Naive thymus-derived CD4-positive, alpha-beta T cell (primary cell): ENCODE results near the gene WDR62. TPM values are rescaled to one million over a fixed set of nuclear protein-coding genes. Genes with fewer than 3 reads are reported as not detected.
A peak's percentile ranks its signal among the peaks of the same experiment; 100 is the strongest.

ENCODE experiments used
- ATAC-seq: fragments of 150-1000 bp; cut with Tn5 transposase; 2 replicates; pipeline ENCODE4 v1.10.0; 2021; ENCODE audit warnings: mild to moderate bottlenecking, moderate library complexity
- CTCF ChIA-PET: fragments of 350-600 bp; sonication (Branson Sonifier 250); formaldehyde crosslinking; loops from one replicate; lab custom pipeline; 2021; ENCODE audit warnings: antibody characterized with exemption; lab: Charles Lee
- POLR2A ChIA-PET: fragments of 350-600 bp; sonication (Branson Sonifier 250); formaldehyde crosslinking; loops from one replicate; lab custom pipeline; 2021; ENCODE audit warnings: antibody characterized with exemption, inconsistent platforms; lab: Charles Lee
- DNase-seq, 9 donors: peaks; one replicate each; pipeline versions ENCODE4 v3.0.0 to v3.0.0-alpha.2; 2020 to 2022; ENCODE audit warnings: mixed read lengths in 1 of 9
- H3K27ac ChIP-seq: one replicate; pipeline ENCODE4 v1.7.0; 2013; ENCODE audit warnings: mild to moderate bottlenecking, low read depth, low read length, moderate library complexity
- H3K27me3 ChIP-seq, 2 donors: one replicate each; pipeline ENCODE4 v1.7.0; 2013; ENCODE audit warnings: low read length in 2 of 2, mild to moderate bottlenecking in 2 of 2, moderate library complexity in 2 of 2; ENCODE audit not compliant: control insufficient read depth in 2 of 2, insufficient read depth in 2 of 2
- H3K36me3 ChIP-seq, 3 experiments: 1 replicate in 2 of 3; 2 replicates in 1 of 3; pipeline ENCODE4 v1.7.0; 2013; ENCODE audit warnings: low read length in 3 of 3, mild to moderate bottlenecking in 3 of 3, moderate library complexity in 1 of 3; ENCODE audit not compliant: insufficient read depth in 3 of 3, control insufficient read depth in 2 of 3
- H3K4me1 ChIP-seq, 2 donors: one replicate each; pipeline ENCODE4 v1.7.0; 2013; ENCODE audit warnings: low read length in 2 of 2, mild to moderate bottlenecking in 2 of 2, moderate library complexity in 1 of 2; ENCODE audit not compliant: control insufficient read depth in 2 of 2, insufficient read depth in 2 of 2
- H3K4me3 ChIP-seq: 2 replicates; pipeline ENCODE4 v1.7.0; 2013; ENCODE audit warnings: mild to moderate bottlenecking, low read length
- H3K9me3 ChIP-seq, 3 experiments: 1 replicate in 2 of 3; 2 replicates in 1 of 3; pipeline ENCODE4 v1.7.0; 2013; ENCODE audit warnings: low read length in 3 of 3; ENCODE audit not compliant: control insufficient read depth in 2 of 3
- H3K27ac Mint-ChIP-seq, 9 donors: one replicate each; pipeline ENCODE4 v1.8.0; 2020 to 2022; ENCODE audit warnings: mixed read lengths in 9 of 9, mild to moderate bottlenecking in 8 of 9, moderate library complexity in 5 of 9, inconsistent platforms in 2 of 9
- H3K27me3 Mint-ChIP-seq, 5 donors: one replicate each; pipeline ENCODE4 v1.8.0; 2021 to 2022; ENCODE audit warnings: mixed read lengths in 5 of 5, mild to moderate bottlenecking in 1 of 5
- H3K36me3 Mint-ChIP-seq, 5 donors: one replicate each; pipeline ENCODE4 v1.8.0; 2020 to 2022; ENCODE audit warnings: mixed read lengths in 5 of 5, mild to moderate bottlenecking in 3 of 5, inconsistent platforms in 1 of 5
- H3K4me1 Mint-ChIP-seq, 7 donors: one replicate each; pipeline ENCODE4 v1.8.0; 2020 to 2022; ENCODE audit warnings: mixed read lengths in 7 of 7, mild to moderate bottlenecking in 3 of 7, inconsistent platforms in 1 of 7
- H3K4me3 Mint-ChIP-seq, 10 donors: one replicate each; pipeline ENCODE4 v1.8.0; 2020 to 2022; ENCODE audit warnings: mild to moderate bottlenecking in 10 of 10, mixed read lengths in 10 of 10, moderate library complexity in 6 of 10, inconsistent platforms in 2 of 10
- H3K9me3 Mint-ChIP-seq, 11 donors: one replicate each; pipeline ENCODE4 v1.8.0; 2020 to 2022; ENCODE audit warnings: mixed read lengths in 11 of 11, mild to moderate bottlenecking in 4 of 11, inconsistent platforms in 1 of 11, moderate library complexity in 1 of 11
- intact Hi-C, 2 donors: fragments of 100-400 bp; cut with micrococcal nuclease; formaldehyde crosslinking; loops; one replicate each; pipeline ENCODE4 v1.15.1; 2023
- polyA plus RNA-seq, 2 donors: library from polyadenylated mRNA; unstranded; fragments of 300-500 nt; fragmentation: Illumina TruSeq; gene quantifications; one replicate each; pipeline ENCODE4 v1.2.3, GENCODE V29; 2021
- total RNA-seq, 6 experiments: library from RNA in 5 of 6; stranded (reverse) in 5 of 6; gene quantifications; 1 replicate in 5 of 6; 2 replicates in 1 of 6; pipeline ENCODE4 v1.2.3 and lab custom pipeline; 2021 to 2026

WDR62 gene
- total and polyA plus RNA-seq, 7 experiments from 2014 or later, result 0.07 to 22.4 (median 2.7) TPM

GRCh38 chr19:36082916-36083315 is 28.2 kb downstream of the WDR62 start:
- Histone ChIP-seq H3K4me1 (no peaks in the 10 kb centered on the region), H3K27ac (no peak overlapping the region), H3K27me3 (no peaks in the 10 kb centered on the region), H3K4me3 (no peak overlapping the region), H3K36me3 (no peaks in the 10 kb centered on the region), H3K9me3 (no peaks in the 10 kb centered on the region)
- Mint-ChIP-seq H3K4me1 (no peaks in the 10 kb centered on the region), H3K27ac (no peak overlapping the region), H3K9me3 (no peaks in the 10 kb centered on the region), H3K36me3 (peaks cover 0 to 27% (median 3%) of the 10 kb centered on the region in 5 donors), H3K4me3 (no peak overlapping the region), H3K27me3 (no peaks in the 10 kb centered on the region)
- DNase-seq, result no peak
- CTCF ChIA-PET, result no interaction called here
- ATAC-seq, result no peak
- POLR2A ChIA-PET, result no interaction called here
- intact Hi-C loops, result no loop called here

GRCh38 chr19:36084231-36085009 is 29.7 kb downstream of the WDR62 start:
- ChIA-PET CTCF (interaction anchor here (0.6 kb wide), 1 partner anchor 79 kb away, joined by 6 read pairs; no protein-coding TSS in a partner anchor), POLR2A (no interaction called here)
- no peaks in the 10 kb centered on the region for H3K4me1 Mint-ChIP-seq
- H3K36me3 Mint-ChIP-seq, result peaks cover 0 to 29% (median 1%) of the 10 kb centered on the region in 5 donors
- H3K36me3 ChIP-seq, result no peaks in the 10 kb centered on the region
- intact Hi-C loops, result no loop called here
- no peaks in the 10 kb centered on the region for H3K9me3 Mint-ChIP-seq
- H3K9me3 ChIP-seq, result no peaks in the 10 kb centered on the region
- ATAC-seq, result no peak
- H3K4me3 Mint-ChIP-seq, result no peak overlapping the region
- no peak for DNase-seq
- H3K27me3 ChIP-seq, result no peaks in the 10 kb centered on the region
- H3K27ac Mint-ChIP-seq, result no peak overlapping the region
- no peaks in the 10 kb centered on the region for H3K27me3 Mint-ChIP-seq
- no peak overlapping the region for H3K4me3 ChIP-seq
- H3K4me1 ChIP-seq, result no peaks in the 10 kb centered on the region
- no peak overlapping the region for H3K27ac ChIP-seq

- ChIA-PET POLR2A (no interaction called here), CTCF (no interaction called here)
- Histone ChIP-seq H3K36me3 (no peaks in the 10 kb centered on the region), H3K27ac (no peak overlapping the region), H3K27me3 (no peaks in the 10 kb centered on the region), H3K4me3 (no peak overlapping the region), H3K4me1 (no peaks in the 10 kb centered on the region), H3K9me3 (no peaks in the 10 kb centered on the region)
- Mint-ChIP-seq H3K9me3 (no peaks in the 10 kb centered on the region), H3K27me3 (no peaks in the 10 kb centered on the region), H3K27ac (peak overlapping the region in 1 of 9 donors; percentile 2), H3K4me3 (no peak overlapping the region), H3K4me1 (no peaks in the 10 kb centered on the region), H3K36me3 (peaks cover 0 to 22% (median 0%) of the 10 kb centered on the region in 5 donors)
- no peak for ATAC-seq
- intact Hi-C loops, result no loop called here
- DNase-seq, result no peak
Observed at GRCh38 chr19:36086326-36086725, 31.6 kb downstream of the WDR62 start.

- H3K9me3 Mint-ChIP-seq, result no peaks in the 10 kb centered on the region
- ChIA-PET CTCF (no interaction called here), POLR2A (no interaction called here)
- no peak overlapping the region for H3K27ac Mint-ChIP-seq
- H3K4me1 Mint-ChIP-seq, result peaks cover 0 to 14% (median 8%) of the 10 kb centered on the region in 7 donors
- no peak overlapping the region for H3K4me3 Mint-ChIP-seq
- Histone ChIP-seq H3K27ac (no peak overlapping the region), H3K4me1 (no peaks in the 10 kb centered on the region), H3K9me3 (no peaks in the 10 kb centered on the region), H3K36me3 (no peaks in the 10 kb centered on the region), H3K4me3 (no peak overlapping the region), H3K27me3 (no peaks in the 10 kb centered on the region)
- ATAC-seq (no peak), DNase-seq (no peak)
- peaks cover 0 to 16% (median 0%) of the 10 kb centered on the region in 5 donors for H3K36me3 Mint-ChIP-seq
- H3K27me3 Mint-ChIP-seq, result no peaks in the 10 kb centered on the region
- intact Hi-C loops, result no loop called here
Observed at GRCh38 chr19:36089847-36090246, 35.1 kb downstream of the WDR62 start.

GRCh38 chr19:36090910-36091695 is 36.4 kb downstream of the WDR62 start:
- no peak for ATAC-seq
- H3K27ac Mint-ChIP-seq, result no peak overlapping the region
- no peaks in the 10 kb centered on the region for H3K27me3 ChIP-seq
- ChIA-PET CTCF (no interaction called here), POLR2A (interaction anchor here (0.5 kb wide), 1 partner anchor 443 kb away, joined by 3 read pairs; the partner anchor contains the start of gene COX6B1)
- no peaks in the 10 kb centered on the region for H3K4me1 ChIP-seq
- no peak overlapping the region for H3K27ac ChIP-seq
- peaks cover 0 to 14% (median 0%) of the 10 kb centered on the region in 5 donors for H3K36me3 Mint-ChIP-seq
- no peak overlapping the region for H3K4me3 Mint-ChIP-seq
- no peaks in the 10 kb centered on the region for H3K9me3 Mint-ChIP-seq
- DNase-seq, result no peak
- intact Hi-C loops, result no loop called here
- no peaks in the 10 kb centered on the region for H3K27me3 Mint-ChIP-seq
- no peak overlapping the region for H3K4me3 ChIP-seq
- H3K9me3 ChIP-seq, result no peaks in the 10 kb centered on the region
- H3K36me3 ChIP-seq, result no peaks in the 10 kb centered on the region
- peaks cover 0 to 14% (median 8%) of the 10 kb centered on the region in 7 donors for H3K4me1 Mint-ChIP-seq

- peak overlapping the region in 2 of 9 donors; percentile 14 to 31 for H3K27ac Mint-ChIP-seq
Observed at GRCh38 chr19:36092566-36092965, 37.9 kb downstream of the WDR62 start.

More at GRCh38 chr19:36092566-36092965, 37.9 kb downstream of the WDR62 start:
- Mint-ChIP-seq H3K27me3 (no peaks in the 10 kb centered on the region), H3K9me3 (no peaks in the 10 kb centered on the region), H3K4me1 (peaks cover 0 to 14% (median 8%) of the 10 kb centered on the region in 7 donors), H3K4me3 (no peak overlapping the region), H3K36me3 (peaks cover 0 to 17% (median 0%) of the 10 kb centered on the region in 5 donors)
- Histone ChIP-seq H3K4me1 (no peaks in the 10 kb centered on the region), H3K27me3 (no peaks in the 10 kb centered on the region), H3K36me3 (no peaks in the 10 kb centered on the region), H3K9me3 (no peaks in the 10 kb centered on the region), H3K4me3 (no peak overlapping the region), H3K27ac (no peak overlapping the region)
- ChIA-PET CTCF (no interaction called here), POLR2A (no interaction called here)
- intact Hi-C loops, result no loop called here
- ATAC-seq, result no peak
- DNase-seq, result no peak
